A673 (cell line): ENCODE results near the gene FARP2. TPM values are rescaled to one million over a fixed set of nuclear protein-coding genes. Genes with fewer than 3 reads are reported as not detected.

ENCODE experiments used
- BruUV-seq: library from RNA; stranded (reverse); fragments of 400-500 nt; replicated peaks from 2 replicates; lab custom pipeline; 2021; lab: Mats Ljungman, UMichigan
- CTCF ChIA-PET: fragments of 300-600 bp; sonication (Branson Sonifier 250); formaldehyde crosslinking; loops from one replicate; lab custom pipeline; 2022; ENCODE audit warnings: antibody characterized with exemption; lab: Charles Lee
- POLR2A ChIA-PET: fragments of 300-600 bp; sonication (Branson Sonifier 250); formaldehyde crosslinking; loops from one replicate; lab custom pipeline; 2022; ENCODE audit warnings: antibody characterized with exemption; ENCODE audit not compliant: low non-redundant PET; lab: Charles Lee
- DNase-seq: peaks from one replicate; pipeline ENCODE4 v3.0.0-alpha.2; 2015; ENCODE audit warnings: low spot score
- H3K27ac ChIP-seq: fragments of 200-600 bp; sonication (generic); 2 replicates; pipeline ENCODE4 v1.5.1; 2016; ENCODE audit warnings: mixed run types, low read depth, mild to moderate bottlenecking, mixed read lengths, antibody characterized with exemption, low read length; ENCODE audit not compliant: poor library complexity, severe bottlenecking
- H3K27me3 ChIP-seq: fragments of 200-600 bp; sonication (generic); replicated peaks from 2 replicates; pipeline ENCODE4 v1.6.1; 2017; ENCODE audit warnings: mixed run types, low read depth, mild to moderate bottlenecking, mixed read lengths, antibody characterized with exemption, low read length; ENCODE audit not compliant: insufficient read depth, poor library complexity
- H3K36me3 ChIP-seq: fragments of 200-600 bp; sonication (generic); 2 replicates; pipeline ENCODE4 v1.6.1; 2016; ENCODE audit warnings: mixed run types, mild to moderate bottlenecking, mixed read lengths, antibody characterized with exemption, low read length; ENCODE audit not compliant: insufficient read depth, poor library complexity, severe bottlenecking
- H3K4me1 ChIP-seq: fragments of 200-600 bp; sonication (generic); 2 replicates; pipeline ENCODE4 v1.6.1; 2017; ENCODE audit warnings: mixed run types, mild to moderate bottlenecking, mixed read lengths, antibody characterized with exemption, low read length; ENCODE audit not compliant: insufficient read depth, poor library complexity, severe bottlenecking
- H3K4me3 ChIP-seq: fragments of 200-600 bp; sonication (generic); 2 replicates; pipeline ENCODE4 v1.5.1; 2016; ENCODE audit warnings: low read depth, mixed run types, mild to moderate bottlenecking, mixed read lengths, low read length; ENCODE audit not compliant: poor library complexity, severe bottlenecking
- H3K9me3 ChIP-seq: fragments of 200-600 bp; sonication (generic); 2 replicates; pipeline ENCODE4 v1.6.1; 2016; ENCODE audit warnings: mixed run types, low read depth, mild to moderate bottlenecking, mixed read lengths, antibody characterized with exemption, low read length; ENCODE audit not compliant: poor library complexity, severe bottlenecking
- CTCF ChIP-seq: fragments of 300-800, 200-600 bp; sonication (generic); conservative IDR thresholded peaks from 2 replicates; pipeline ENCODE4 v1.5.1; 2017; ENCODE audit warnings: low read depth, mild to moderate bottlenecking, antibody characterized with exemption, low read length, moderate library complexity, mixed read lengths
- EZH2 ChIP-seq: fragments of 200-600 bp; sonication (generic); IDR thresholded peaks from 2 replicates; pipeline ENCODE4 v1.6.1; 2017; ENCODE audit warnings: borderline replicate concordance, low read depth, mild to moderate bottlenecking, mixed read lengths, antibody characterized with exemption, low read length; ENCODE audit not compliant: poor library complexity, severe bottlenecking
- intact Hi-C: fragments of 100-400 bp; cut with micrococcal nuclease; formaldehyde crosslinking; loops from one replicate; pipeline ENCODE4 v1.10.0; 2022; ENCODE audit not compliant: unreplicated experiment
- total RNA-seq: library from RNA; stranded (reverse); gene quantifications from 2 replicates; pipeline ENCODE4 v1.2.3, GENCODE V29; 2021

The FARP2 gene
- total RNA-seq, 1 experiment from 2014 or later = 53.3 TPM

GRCh38 chr2:241516520-241516965 is 160.5 kb downstream of the FARP2 start:
- intact Hi-C loops = no loop called here
- CTCF ChIA-PET = no interaction called here
- DNase-seq = no peak

DNA sequence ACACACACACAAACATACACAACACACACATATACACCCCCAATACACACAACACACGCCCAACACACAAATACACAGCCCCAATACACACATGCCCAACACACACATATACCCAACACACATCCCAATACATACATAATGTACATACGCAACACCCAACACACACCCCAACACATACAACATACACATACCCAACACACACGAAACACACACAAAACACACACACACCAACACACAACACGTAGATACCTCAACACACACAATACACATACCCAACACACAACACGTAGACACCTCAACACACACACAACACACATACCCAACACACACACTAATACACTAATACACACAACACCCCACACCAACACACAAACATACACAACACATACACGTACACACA is 161.2 kb downstream of the FARP2 start:
- Histone ChIP-seq H3K36me3 (no peaks in the 10 kb centered on the region), H3K9me3 (no peaks in the 10 kb centered on the region), H3K4me3 (no peak overlapping the region), H3K27ac (no peak overlapping the region), H3K27me3 (no peaks in the 10 kb centered on the region), H3K4me1 (no peaks in the 10 kb centered on the region)
- intact Hi-C loops = no loop called here
- DNase-seq = no peak
- CTCF ChIA-PET = no interaction called here
- POLR2A ChIA-PET = interaction anchor here (0.8 kb wide), 1 partner anchor 14 kb away, joined by 3 read pairs; no protein-coding TSS in a partner anchor
- TF ChIP-seq CTCF (no peak), EZH2 (no peak)
- no TSS peak for BruUV-seq

More at GRCh38 chr2:241516520-241516965, 160.5 kb downstream of the FARP2 start:
- Histone ChIP-seq H3K4me3 (no peak overlapping the region), H3K27ac (no peak overlapping the region), H3K4me1 (no peaks in the 10 kb centered on the region), H3K9me3 (no peaks in the 10 kb centered on the region), H3K36me3 (no peaks in the 10 kb centered on the region), H3K27me3 (no peaks in the 10 kb centered on the region)
- BruUV-seq = no TSS peak
- TF ChIP-seq EZH2 (no peak), CTCF (no peak)
- POLR2A ChIA-PET = no interaction called here

- BruUV-seq = no TSS peak
- POLR2A ChIA-PET = no interaction called here
- TF ChIP-seq EZH2 (no peak), CTCF (no peak)
- no peak for DNase-seq
- no peaks in the 10 kb centered on the region for H3K27me3 ChIP-seq
- no peak overlapping the region for H3K4me3 ChIP-seq
- H3K9me3 ChIP-seq = no peaks in the 10 kb centered on the region
- intact Hi-C loops = no loop called here
- H3K4me1 ChIP-seq = no peaks in the 10 kb centered on the region
- no peak overlapping the region for H3K27ac ChIP-seq
- no peaks in the 10 kb centered on the region for H3K36me3 ChIP-seq
- CTCF ChIA-PET = no interaction called here
Measured at GRCh38 chr2:241519669-241520068, 163.6 kb downstream of the FARP2 start.
